PC-9 (cell line): Measurements from ENCODE around the gene NOS1AP. TPM values are rescaled to one million over a fixed set of nuclear protein-coding genes. Genes with fewer than 3 reads are reported as not detected.
"Not testable (repeated sequence)": the region's sequence is repeated elsewhere in the genome, so short reads cannot be mapped to it uniquely, and the experiment has no call there.

Source experiments
- BruUV-seq: library from RNA; stranded (reverse); fragments of 400-500 nt; replicated peaks from 2 replicates; lab custom pipeline; 2021; lab: Mats Ljungman, UMichigan
- CTCF ChIA-PET: fragments of 300-600 bp; sonication (Branson Sonifier 250); formaldehyde crosslinking; loops from one replicate; lab custom pipeline; 2022; ENCODE audit warnings: antibody characterized with exemption; lab: Charles Lee
- POLR2A ChIA-PET: fragments of 300-600 bp; sonication (Branson Sonifier 250); formaldehyde crosslinking; loops from one replicate; lab custom pipeline; 2022; ENCODE audit warnings: antibody characterized with exemption; ENCODE audit not compliant: unreplicated experiment; lab: Charles Lee
- DNase-seq, 2 experiments: peaks; one replicate each; pipeline versions ENCODE4 v3.0.0 to v3.0.0-alpha.2; 2015 to 2022; ENCODE audit warnings: mixed read lengths in 1 of 2
- H2AFZ ChIP-seq: fragments of 200-600 bp; sonication (generic); 2 replicates; pipeline ENCODE4 v1.8.1; 2017; ENCODE audit warnings: antibody characterized with exemption
- H3F3A ChIP-seq: fragments of 200-600 bp; sonication (generic); 2 replicates; pipeline ENCODE4 v1.8.1; 2017; ENCODE audit warnings: antibody characterized with exemption, mild to moderate bottlenecking, low read depth; ENCODE audit not compliant: insufficient read depth
- H3K27ac ChIP-seq: fragments of 200-600 bp; sonication (generic); 2 replicates; pipeline ENCODE4 v1.6.1; 2016; ENCODE audit warnings: mixed run types
- H3K27me3 ChIP-seq: fragments of 200-600 bp; sonication (generic); 2 replicates; pipeline ENCODE4 v1.6.1; 2016; ENCODE audit warnings: low read depth, mixed run types; ENCODE audit not compliant: insufficient read depth
- H3K36me3 ChIP-seq: fragments of 200-600 bp; sonication (generic); 2 replicates; pipeline ENCODE4 v1.6.1; 2016; ENCODE audit warnings: low read depth, mixed run types
- H3K4me1 ChIP-seq: fragments of 200-600 bp; sonication (generic); replicated peaks from 2 replicates; pipeline ENCODE4 v1.6.1; 2016; ENCODE audit warnings: mixed run types; ENCODE audit not compliant: insufficient read depth
- H3K4me2 ChIP-seq: fragments of 200-600 bp; sonication (generic); 2 replicates; pipeline ENCODE4 v1.6.1; 2017; ENCODE audit warnings: mixed run types
- H3K4me3 ChIP-seq: fragments of 200-600 bp; sonication (generic); 2 replicates; pipeline ENCODE4 v1.6.1; 2016; ENCODE audit warnings: mixed run types
- H3K79me2 ChIP-seq: fragments of 200-600 bp; sonication (generic); 2 replicates; pipeline ENCODE4 v1.6.1; 2017; ENCODE audit warnings: low read depth, mixed run types
- H3K9me2 ChIP-seq: fragments of 200-600 bp; sonication (generic); 2 replicates; pipeline ENCODE4 v1.8.1; 2017; ENCODE audit warnings: mild to moderate bottlenecking; ENCODE audit not compliant: insufficient read depth
- H3K9me3 ChIP-seq: fragments of 200-600 bp; sonication (generic); 2 replicates; pipeline ENCODE4 v1.8.1; 2016; ENCODE audit warnings: low read depth; ENCODE audit not compliant: insufficient read depth
- H4K20me1 ChIP-seq: fragments of 200-600 bp; sonication (generic); 2 replicates; pipeline ENCODE4 v1.8.1; 2017; ENCODE audit not compliant: insufficient read depth
- CTCF ChIP-seq: fragments of 200-600 bp; sonication (generic); conservative IDR thresholded peaks from 2 replicates; pipeline ENCODE4 v1.6.1; 2017; ENCODE audit warnings: mixed run types, antibody characterized with exemption, mild to moderate bottlenecking, moderate library complexity
- EZH2 ChIP-seq: fragments of 200-600 bp; sonication (generic); IDR thresholded peaks from 2 replicates; pipeline ENCODE4 v1.8.0; 2017; ENCODE audit warnings: antibody characterized with exemption, low read depth
- intact Hi-C: fragments of 100-400 bp; cut with micrococcal nuclease; formaldehyde crosslinking; loops from one replicate; pipeline ENCODE4 v1.10.0; 2022; ENCODE audit not compliant: unreplicated experiment
- total RNA-seq: library from RNA; stranded (reverse); gene quantifications from 2 replicates; pipeline ENCODE4 v1.2.3, GENCODE V29; 2021

Gene NOS1AP
- total RNA-seq, 1 experiment from 2014 or later, result 9.9 TPM

GRCh38 chr1:162197615-162198421 is 128.3 kb downstream of the NOS1AP start:
- Histone ChIP-seq H3K79me2 (peaks cover 95% of the 10 kb centered on the region), H2AFZ (no peak overlapping the region), H3K4me3 (no peak overlapping the region), H3K9me3 (no peaks in the 10 kb centered on the region), H4K20me1 (peaks cover 48% of the 10 kb centered on the region), H3K9me2 (no peaks in the 10 kb centered on the region), H3K36me3 (no peaks in the 10 kb centered on the region), H3K4me2 (no peak overlapping the region; the same call in 1 of the 2 replicates), H3K27ac (no peak overlapping the region), H3K27me3 (no peaks in the 10 kb centered on the region), H3F3A (0 out of 2 replicates have a peak, but pooled peaks cover under 1% of the 10 kb centered on the region), H3K4me1 (peaks cover 40% of the 10 kb centered on the region)
- CTCF ChIA-PET, result no interaction called here
- BruUV-seq, result no TSS peak
- intact Hi-C loops, result no loop called here
- POLR2A ChIA-PET, result no interaction called here
- no peak for DNase-seq
- TF ChIP-seq EZH2 (no peak), CTCF (no peak)

- TF ChIP-seq CTCF, result no peak
- TF ChIP-seq EZH2, result no peak
- DNase-seq, result no peak
- no peaks in the 10 kb centered on the region; the same call in 1 of the 2 replicates for H3K36me3 ChIP-seq
- POLR2A ChIA-PET, result no interaction called here
- intact Hi-C loops, result no loop called here
- H3F3A ChIP-seq, result no peaks in the 10 kb centered on the region
- no peaks in the 10 kb centered on the region for H3K27me3 ChIP-seq
- H3K9me2 ChIP-seq, result no peaks in the 10 kb centered on the region
- BruUV-seq, result no TSS peak
- peaks cover 28% of the 10 kb centered on the region for H3K4me1 ChIP-seq
- CTCF ChIA-PET, result no interaction called here
- H3K79me2 ChIP-seq, result peaks cover 95% of the 10 kb centered on the region
- no peak overlapping the region for H2AFZ ChIP-seq
- H3K4me2 ChIP-seq, result no peak overlapping the region
- no peak overlapping the region for H3K27ac ChIP-seq
- no peak overlapping the region for H3K4me3 ChIP-seq
- H4K20me1 ChIP-seq, result peaks cover 36% of the 10 kb centered on the region
- H3K9me3 ChIP-seq, result no peaks in the 10 kb centered on the region
Observed at GRCh38 chr1:162200096-162200847, 130.8 kb downstream of the NOS1AP start.

GRCh38 chr1:162201062-162201461 is 131.6 kb downstream of the NOS1AP start:
- BruUV-seq, H3K9me3 ChIP-seq, H2AFZ ChIP-seq, intact Hi-C loops, H3K4me2 ChIP-seq, CTCF ChIA-PET, H3K27ac ChIP-seq, H3K27me3 ChIP-seq, H3K4me3 ChIP-seq, POLR2A ChIA-PET, H3K36me3 ChIP-seq, DNase-seq, H3K9me2 ChIP-seq, H3F3A ChIP-seq: not testable (repeated sequence)
- Histone ChIP-seq H4K20me1 (peaks cover 33% of the 10 kb centered on the region), H3K4me1 (peaks cover 34% of the 10 kb centered on the region), H3K79me2 (peaks cover 95% of the 10 kb centered on the region)
